HG02884 (cell line): ENCODE data around the gene DHX15.

Experiments used
- ATAC-seq: cut with Tn5 transposase; IDR thresholded peaks from one replicate; pipeline ENCODE4 v1.9.1; 2021; ENCODE audit warnings: mild to moderate bottlenecking, moderate library complexity; ENCODE audit not compliant: unreplicated experiment

DHX15 gene

DNA sequence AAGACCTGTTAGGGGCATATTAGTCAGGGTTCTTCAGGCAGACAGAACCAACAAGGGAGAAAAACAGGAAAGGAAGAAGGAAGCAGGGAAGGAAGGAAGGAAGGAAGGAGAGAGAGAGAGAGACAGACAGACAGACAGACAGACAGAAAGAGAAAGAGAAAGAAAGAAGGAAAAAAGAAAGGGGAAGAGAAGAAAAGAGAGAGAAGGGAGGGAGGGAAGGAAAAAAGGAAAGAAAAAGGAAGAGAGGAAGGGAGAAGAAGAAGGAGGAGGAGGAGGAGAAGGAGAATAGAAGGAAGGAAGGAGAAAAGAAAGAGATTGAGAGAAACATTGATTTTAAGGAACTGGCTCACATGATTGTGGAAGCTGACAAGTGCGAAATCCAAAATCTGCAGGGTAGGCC is 89.0 kb downstream of the DHX15 start:
- no peak for ATAC-seq

DNA sequence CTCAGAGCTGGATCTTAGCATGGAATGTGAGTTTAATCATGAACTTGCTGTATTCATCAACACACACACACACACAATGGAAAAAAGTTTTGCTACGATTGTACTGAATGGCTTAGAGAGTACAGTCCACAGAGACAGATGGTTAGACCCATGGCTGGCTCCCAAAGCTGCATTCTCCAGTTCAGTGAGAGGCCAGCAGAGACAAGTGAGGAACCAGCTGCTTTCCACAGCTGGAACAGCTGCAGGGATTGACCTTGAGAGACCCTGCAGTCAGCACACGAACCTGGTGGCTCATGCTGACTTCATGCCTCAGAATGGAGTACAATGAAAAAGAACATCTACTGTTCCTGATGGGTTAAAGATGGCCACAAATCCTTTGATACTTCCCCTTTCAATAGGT is 94.5 kb downstream of the DHX15 start:
- ATAC-seq, result no peak

DNA sequence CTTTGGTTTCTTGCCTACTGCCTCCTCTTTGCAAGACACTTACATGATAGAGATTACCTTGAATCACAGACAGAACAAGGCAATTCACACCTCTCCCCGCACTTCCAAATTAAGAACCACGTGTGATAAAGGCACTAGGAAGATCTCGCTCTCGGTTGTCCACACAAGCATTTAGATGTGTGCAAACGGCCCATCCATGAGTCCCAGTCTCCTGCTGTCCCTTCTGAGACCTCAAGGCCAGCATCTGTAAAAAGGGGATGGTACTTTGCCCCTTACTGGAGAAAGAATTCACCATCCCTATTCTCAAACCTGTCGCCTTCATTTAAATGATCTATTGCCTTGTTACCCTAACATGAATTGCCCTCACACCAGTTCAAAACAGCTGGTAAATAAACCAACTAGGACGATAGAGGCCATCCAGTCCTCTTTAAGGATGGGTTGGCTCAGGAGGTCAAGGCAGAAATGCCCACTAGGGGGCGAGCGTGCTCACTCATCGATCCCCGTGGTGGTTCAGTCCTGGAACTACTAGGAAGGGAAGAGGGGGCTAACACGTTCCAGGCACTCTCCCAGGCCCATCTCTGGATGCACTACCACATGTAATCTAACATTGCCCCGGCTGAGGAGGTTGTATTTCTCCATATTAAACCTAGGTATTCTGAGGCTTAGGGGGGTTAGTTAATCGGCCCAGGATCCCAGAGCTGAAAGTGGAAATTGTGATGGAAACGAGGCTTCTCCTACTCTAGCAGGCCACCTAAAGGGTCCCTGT is 95.8 kb downstream of the DHX15 start:
- ATAC-seq, result peak; percentile 94

DNA sequence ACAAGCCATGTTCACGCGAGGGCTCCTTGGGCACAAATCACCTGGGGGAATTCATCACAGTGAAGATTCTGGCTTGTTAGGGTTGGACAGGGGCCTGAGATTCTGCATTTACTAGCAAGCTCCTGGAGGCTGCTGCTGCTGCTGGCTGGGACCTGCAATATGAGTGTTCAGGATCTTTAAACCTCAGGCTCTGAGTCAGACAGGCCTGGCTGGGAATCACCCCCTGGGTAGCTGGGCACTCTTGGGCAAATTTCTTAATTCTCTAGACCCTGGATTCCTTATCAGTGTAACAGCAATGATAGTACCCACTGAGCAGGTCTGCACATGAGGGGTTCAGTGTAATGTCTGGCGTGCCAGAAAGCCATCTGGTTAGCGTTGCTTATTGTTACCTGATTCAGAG is 101.5 kb downstream of the DHX15 start:
- no peak for ATAC-seq

DNA sequence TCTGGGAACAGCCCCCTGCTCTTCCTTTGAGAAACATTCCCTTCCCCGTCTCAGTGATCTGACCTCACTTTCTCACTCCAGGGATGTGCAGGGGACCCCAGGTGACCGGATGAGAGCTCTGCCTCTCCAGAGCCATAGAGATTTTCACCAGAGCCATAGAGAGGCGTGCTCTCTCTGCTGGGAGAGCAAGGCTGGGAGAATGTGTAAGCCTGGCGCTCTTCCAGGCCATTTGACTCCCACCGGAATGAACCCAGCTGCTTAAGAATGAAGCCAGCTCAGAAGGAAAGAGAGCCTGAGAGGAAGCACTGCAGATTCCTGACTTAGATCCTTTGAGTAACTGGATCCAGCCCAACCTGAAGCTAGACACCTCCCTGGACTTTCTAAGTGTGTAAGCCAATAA is 106.4 kb downstream of the DHX15 start:
- no peak for ATAC-seq
